Upper lobe of left lung (tissue), 6 donors: ENCODE data around the gene ETS1. TPM values are rescaled to one million over a fixed set of nuclear protein-coding genes. Genes with fewer than 3 reads are reported as not detected.
A peak's percentile ranks its signal among the peaks of the same experiment; 100 is the strongest.

Experiments used
- ATAC-seq, 2 donors: fragments of 200-7000 bp; cut with Tn5 transposase; one replicate each; pipeline ENCODE4 v1.9.1; 2022; ENCODE audit warnings: mild to moderate bottlenecking in 2 of 2, moderate library complexity in 2 of 2; ENCODE audit not compliant: low FRiP score in 2 of 2
- DNase-seq, 2 donors: peaks; one replicate each; pipeline ENCODE4 v3.0.0-alpha.2; 2019 to 2020
- H3K27ac ChIP-seq, 4 donors: fragments of 200-600 bp; sonication (generic); one replicate each; pipeline ENCODE4 v1.5.1; 2016 to 2019
- H3K27me3 ChIP-seq, 4 donors: fragments of 200-600 bp; sonication (generic); one replicate each; pipeline ENCODE4 v1.5.1; 2017 to 2019
- H3K36me3 ChIP-seq, 4 donors: fragments of 200-600 bp; sonication (generic); one replicate each; pipeline ENCODE4 v1.5.1; 2016 to 2019
- H3K4me1 ChIP-seq, 4 donors: fragments of 200-600 bp; sonication (generic); one replicate each; pipeline ENCODE4 v1.5.1; 2018 to 2019
- H3K4me3 ChIP-seq, 4 donors: fragments of 200-600 bp; sonication (generic); one replicate each; pipeline ENCODE4 v1.5.1; 2017 to 2019; ENCODE audit warnings: mild to moderate bottlenecking in 2 of 4, moderate library complexity in 1 of 4
- H3K9me3 ChIP-seq, 4 donors: fragments of 200-600 bp; sonication (generic); one replicate each; pipeline ENCODE4 v1.5.1; 2018 to 2019
- CTCF ChIP-seq, 6 experiments: fragments of 450-650 bp in 4 of 6; fragments of 200-600 bp in 2 of 6; sonication (generic) in 2 of 6; IDR thresholded peaks; one replicate each; pipeline ENCODE4 v1.5.1; 2016 to 2019; ENCODE audit warnings: antibody characterized with exemption in 6 of 6
- EP300 ChIP-seq, 4 donors: sonication (generic); formaldehyde crosslinking; IDR thresholded peaks; one replicate each; pipeline ENCODE4 v1.5.1; 2017; ENCODE audit warnings: antibody characterized with exemption in 4 of 4, control low read depth in 2 of 4
- POLR2A ChIP-seq, 4 donors: fragments of 450-650 bp; IDR thresholded peaks; one replicate each; pipeline ENCODE4 v1.5.1; 2016 to 2017; ENCODE audit warnings: antibody characterized with exemption in 4 of 4, mild to moderate bottlenecking in 2 of 4
- POLR2AphosphoS5 ChIP-seq, 2 donors: sonication (generic); formaldehyde crosslinking; IDR thresholded peaks; one replicate each; pipeline ENCODE4 v1.5.1; 2017; ENCODE audit warnings: antibody characterized with exemption in 2 of 2
- WGBS, 2 donors: methylation state at CpG; one replicate each; pipeline ENCODE4 v1.1.5; 2017 to 2018; 5-methylcytosine and 5-hydroxymethylcytosine counted together
- total RNA-seq, 6 donors: library from RNA; depleted of rRNA in 4 of 6; stranded (reverse); fragments of >200 nt in 4 of 6; gene quantifications; one replicate each; pipeline versions ENCODE4 v1.1.0 to v1.2.1, GENCODE V29; 2016 to 2021
- donor health status: DM: no; HTN: no; CAD: no; lungs with moderate emphysema.
- donor health status: DM: no; HTN: yes; CAD: no; lungs with severe emphysema.

ETS1 gene
- total RNA-seq, 6 donors from 2014 or later = 29.3 to 107 (median 79.0) TPM

- Histone ChIP-seq H3K27me3 (no peaks in the 10 kb centered on the region), H3K27ac (no peak overlapping the region), H3K4me3 (no peak overlapping the region), H3K9me3 (no peaks in the 10 kb centered on the region), H3K36me3 (no peaks in the 10 kb centered on the region), H3K4me1 (peaks cover 0 to 8% (median 3%) of the 10 kb centered on the region in 4 donors)
- DNase-seq = no peak
- no peak for ATAC-seq
- WGBS, 2 donors = 93 to 95% methylated on average over 6 of the region's 6 CpGs
- TF ChIP-seq POLR2A (IDR thresholded peaks at IDR 0.05) (no peak), EP300 (IDR thresholded peaks at IDR 0.05) (no peak), POLR2AphosphoS5 (IDR thresholded peaks at IDR 0.05) (no peak), CTCF (IDR thresholded peaks at IDR 0.05) (no peak)
These were observed 54.7 kb downstream of the ETS1 start for GRCh38 chr11:128532572-128533091.

- no peaks in the 10 kb centered on the region for H3K9me3 ChIP-seq
- peaks cover 0 to 8% (median 4%) of the 10 kb centered on the region in 4 donors for H3K4me1 ChIP-seq
- WGBS, 2 donors = 96 to 99% methylated on average over 5 of the region's 5 CpGs
- H3K27me3 ChIP-seq = no peaks in the 10 kb centered on the region
- no peak overlapping the region for H3K4me3 ChIP-seq
- TF ChIP-seq CTCF (IDR thresholded peaks at IDR 0.05) (no peak), EP300 (IDR thresholded peaks at IDR 0.05) (no peak), POLR2A (IDR thresholded peaks at IDR 0.05) (no peak), POLR2AphosphoS5 (IDR thresholded peaks at IDR 0.05) (no peak)
- ATAC-seq (no peak), DNase-seq (no peak)
- H3K36me3 ChIP-seq = no peaks in the 10 kb centered on the region
- H3K27ac ChIP-seq = no peak overlapping the region
These were observed 55.3 kb downstream of the ETS1 start for GRCh38 chr11:128532016-128532571.

GRCh38 chr11:128531588-128531987 lies 55.8 kb downstream of the ETS1 start:
- H3K27me3 ChIP-seq = no peaks in the 10 kb centered on the region
- H3K4me1 ChIP-seq = peaks cover 0 to 8% (median 4%) of the 10 kb centered on the region in 4 donors
- TF ChIP-seq EP300 (IDR thresholded peaks at IDR 0.05) (no peak), POLR2AphosphoS5 (IDR thresholded peaks at IDR 0.05) (no peak), CTCF (IDR thresholded peaks at IDR 0.05) (no peak)

GRCh38 chr11:128530118-128531074 lies 57.0 kb downstream of the ETS1 start:
- Histone ChIP-seq H3K4me3 (no peak overlapping the region), H3K27me3 (no peaks in the 10 kb centered on the region), H3K4me1 (peaks cover 3 to 12% (median 9%) of the 10 kb centered on the region in 4 donors), H3K9me3 (no peaks in the 10 kb centered on the region), H3K27ac (peak overlapping the region in 2 of 4 donors; percentile 3 to 10), H3K36me3 (no peaks in the 10 kb centered on the region)
- ATAC-seq (peak; percentile 63 to 92), DNase-seq (no peak)
- 78 to 80% methylated on average over 7 of the region's 7 CpGs for WGBS, 2 donors
- TF ChIP-seq CTCF (IDR thresholded peaks at IDR 0.05) (no peak), POLR2A (IDR thresholded peaks at IDR 0.05) (no peak), POLR2AphosphoS5 (IDR thresholded peaks at IDR 0.05) (no peak), EP300 (IDR thresholded peaks at IDR 0.05) (no peak)

More at GRCh38 chr11:128531588-128531987, 55.8 kb downstream of the ETS1 start:
- Histone ChIP-seq H3K27ac (no peak overlapping the region), H3K4me3 (no peak overlapping the region), H3K9me3 (no peaks in the 10 kb centered on the region), H3K36me3 (no peaks in the 10 kb centered on the region)
- DNase-seq (no peak), ATAC-seq (no peak)
- WGBS, 2 donors = 88 to 89% methylated on average over 2 of the region's 2 CpGs
